Lower leg skin (tissue), 3 donors: ENCODE measurements around the gene PLD1.

ENCODE experiments used
- POLR2A ChIP-seq, 2 donors: fragments of 450-650 bp; IDR thresholded peaks; one replicate each; pipeline ENCODE4 v1.6.1; 2016 to 2017; ENCODE audit warnings: antibody characterized with exemption in 2 of 2, mild to moderate bottlenecking in 1 of 2, moderate library complexity in 1 of 2
- TF ChIP-seq, protein P1 (sequence below), 3 donors: fragments of 450-650 bp; IDR thresholded peaks; one replicate each; pipeline ENCODE4 v1.5.1; 2016; ENCODE audit warnings: antibody characterized with exemption in 3 of 3, mild to moderate bottlenecking in 3 of 3, moderate library complexity in 2 of 3

DNA sequence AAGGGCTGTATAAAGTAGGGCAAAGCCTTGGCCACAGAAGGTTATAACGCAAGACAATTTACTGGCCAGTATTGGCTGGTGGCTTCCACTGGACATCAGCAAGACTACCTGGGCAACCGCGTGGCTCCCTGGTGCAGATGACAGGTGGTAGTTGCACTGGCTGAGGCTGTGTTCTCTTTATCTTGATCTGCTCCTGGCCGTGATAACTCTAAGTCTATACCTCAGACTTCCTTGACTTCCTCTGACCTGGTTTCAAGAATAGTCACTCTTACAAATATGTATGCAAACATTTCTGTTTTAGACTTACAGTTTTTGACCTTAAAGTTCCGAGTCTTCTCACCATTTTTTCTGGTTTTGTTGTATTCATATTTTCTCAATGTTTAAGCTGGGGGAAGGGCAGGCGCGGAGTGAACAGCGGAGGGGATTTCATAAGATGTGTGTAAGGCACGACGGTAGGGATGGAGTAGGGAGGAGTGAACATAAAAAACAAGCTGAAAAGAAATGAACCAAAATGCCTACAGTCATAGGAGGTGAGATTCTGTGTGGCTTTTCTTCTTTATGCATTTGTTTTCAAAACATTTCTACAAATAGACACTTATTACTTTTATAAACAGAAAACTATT is 17.7 kb upstream of the PLD1 start:
- TF ChIP-seq, protein P1, sequence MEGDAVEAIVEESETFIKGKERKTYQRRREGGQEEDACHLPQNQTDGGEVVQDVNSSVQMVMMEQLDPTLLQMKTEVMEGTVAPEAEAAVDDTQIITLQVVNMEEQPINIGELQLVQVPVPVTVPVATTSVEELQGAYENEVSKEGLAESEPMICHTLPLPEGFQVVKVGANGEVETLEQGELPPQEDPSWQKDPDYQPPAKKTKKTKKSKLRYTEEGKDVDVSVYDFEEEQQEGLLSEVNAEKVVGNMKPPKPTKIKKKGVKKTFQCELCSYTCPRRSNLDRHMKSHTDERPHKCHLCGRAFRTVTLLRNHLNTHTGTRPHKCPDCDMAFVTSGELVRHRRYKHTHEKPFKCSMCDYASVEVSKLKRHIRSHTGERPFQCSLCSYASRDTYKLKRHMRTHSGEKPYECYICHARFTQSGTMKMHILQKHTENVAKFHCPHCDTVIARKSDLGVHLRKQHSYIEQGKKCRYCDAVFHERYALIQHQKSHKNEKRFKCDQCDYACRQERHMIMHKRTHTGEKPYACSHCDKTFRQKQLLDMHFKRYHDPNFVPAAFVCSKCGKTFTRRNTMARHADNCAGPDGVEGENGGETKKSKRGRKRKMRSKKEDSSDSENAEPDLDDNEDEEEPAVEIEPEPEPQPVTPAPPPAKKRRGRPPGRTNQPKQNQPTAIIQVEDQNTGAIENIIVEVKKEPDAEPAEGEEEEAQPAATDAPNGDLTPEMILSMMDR (IDR thresholded peaks at IDR 0.05): no peak
- TF ChIP-seq POLR2A (IDR thresholded peaks at IDR 0.05): no peak
